ENCODE data around the gene NSRP1. TPM values are rescaled to one million over a fixed set of nuclear protein-coding genes. Genes with fewer than 3 reads are reported as not detected.
"Not testable (repeated sequence)": the region's sequence is repeated elsewhere in the genome, so short reads cannot be mapped to it uniquely, and the experiment has no call there.

Gene NSRP1
- total RNA-seq, 1 experiment from 2014 or later: 3.0 TPM

- DNase-seq: no peak
- Histone ChIP-seq H3K36me3 (replicated peaks; ENCODE audit: control insufficient read depth, insufficient read depth, low read length) (no peaks in the 10 kb centered on the region), H3K27me3 (ENCODE audit: control insufficient read depth, insufficient read depth, low read length) (peaks cover 4% of the 10 kb centered on the region; the same call in 1 of the 2 replicates), H3K4me3 (ENCODE audit: insufficient read depth, low read depth, low read length) (no peak overlapping the region)
Measured at GRCh38 chr17:30228011-30228410, 111.4 kb downstream of the NSRP1 start.

DNA sequence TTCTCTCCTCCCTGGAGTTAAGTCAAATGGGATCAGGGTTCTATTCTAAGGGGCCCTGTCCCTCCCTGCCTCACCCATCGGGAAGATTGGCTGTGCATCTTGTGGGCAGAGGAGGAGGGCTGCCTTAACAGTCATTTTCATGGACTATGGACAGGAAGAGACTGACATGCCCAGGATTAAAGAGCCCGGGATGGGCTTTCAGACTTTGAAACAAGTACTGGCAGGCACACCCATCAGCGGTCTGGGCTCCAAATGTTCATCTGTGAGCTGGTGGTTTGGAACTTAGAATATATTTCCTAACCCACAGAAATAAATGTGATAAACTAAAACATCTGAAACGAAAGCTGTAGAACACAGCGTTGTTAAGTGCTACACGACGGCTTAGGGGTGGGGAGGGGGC, 112.4 kb downstream of the NSRP1 start:
- H3K4me3 ChIP-seq (ENCODE audit: insufficient read depth, low read depth, low read length): no peak overlapping the region
- H3K36me3 ChIP-seq (replicated peaks; ENCODE audit: control insufficient read depth, insufficient read depth, low read length): no peaks in the 10 kb centered on the region
- H3K27me3 ChIP-seq (ENCODE audit: control insufficient read depth, insufficient read depth, low read length): peaks cover 12% of the 10 kb centered on the region
- DNase-seq: no peak

- not testable (repeated sequence) for H3K4me3 ChIP-seq (ENCODE audit: insufficient read depth, low read depth, low read length); DNase-seq; H3K36me3 ChIP-seq (replicated peaks; ENCODE audit: control insufficient read depth, insufficient read depth, low read length)
- H3K27me3 ChIP-seq (ENCODE audit: control insufficient read depth, insufficient read depth, low read length): peaks cover 22% of the 10 kb centered on the region
Measured at GRCh38 chr17:30230009-30230408, 113.4 kb downstream of the NSRP1 start.

DNA sequence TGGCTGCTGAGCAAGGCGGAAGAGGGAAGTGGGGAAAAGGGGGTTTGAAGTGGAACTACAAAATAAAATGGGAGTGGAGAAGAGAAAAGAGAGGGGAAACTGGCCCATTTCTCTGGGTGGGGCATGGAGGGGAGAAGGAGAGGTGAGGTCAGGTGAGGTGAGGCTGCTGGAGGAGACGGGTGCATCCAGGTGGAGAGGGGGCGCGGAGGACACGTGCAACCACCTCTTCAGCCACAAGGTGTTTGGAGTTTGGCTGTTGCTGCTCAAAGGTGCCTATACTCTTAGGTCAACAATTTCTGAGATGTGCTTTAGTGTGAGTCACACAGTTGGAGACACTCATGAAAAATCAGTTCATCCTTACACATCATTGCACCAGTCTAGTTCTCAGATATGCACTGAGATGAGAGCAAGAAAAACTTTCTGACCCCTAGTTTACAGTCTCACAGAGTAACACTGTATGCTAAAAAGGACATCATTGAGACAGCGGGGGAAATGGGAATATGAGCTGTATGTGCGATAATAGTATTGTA, 114.0 kb downstream of the NSRP1 start:
- H3K27me3 ChIP-seq (ENCODE audit: control insufficient read depth, insufficient read depth, low read length): peaks cover 29% of the 10 kb centered on the region
- no peak overlapping the region for H3K4me3 ChIP-seq (ENCODE audit: insufficient read depth, low read depth, low read length)
- peak; percentile 59 for DNase-seq
- H3K36me3 ChIP-seq (replicated peaks; ENCODE audit: control insufficient read depth, insufficient read depth, low read length): no peaks in the 10 kb centered on the region

DNA sequence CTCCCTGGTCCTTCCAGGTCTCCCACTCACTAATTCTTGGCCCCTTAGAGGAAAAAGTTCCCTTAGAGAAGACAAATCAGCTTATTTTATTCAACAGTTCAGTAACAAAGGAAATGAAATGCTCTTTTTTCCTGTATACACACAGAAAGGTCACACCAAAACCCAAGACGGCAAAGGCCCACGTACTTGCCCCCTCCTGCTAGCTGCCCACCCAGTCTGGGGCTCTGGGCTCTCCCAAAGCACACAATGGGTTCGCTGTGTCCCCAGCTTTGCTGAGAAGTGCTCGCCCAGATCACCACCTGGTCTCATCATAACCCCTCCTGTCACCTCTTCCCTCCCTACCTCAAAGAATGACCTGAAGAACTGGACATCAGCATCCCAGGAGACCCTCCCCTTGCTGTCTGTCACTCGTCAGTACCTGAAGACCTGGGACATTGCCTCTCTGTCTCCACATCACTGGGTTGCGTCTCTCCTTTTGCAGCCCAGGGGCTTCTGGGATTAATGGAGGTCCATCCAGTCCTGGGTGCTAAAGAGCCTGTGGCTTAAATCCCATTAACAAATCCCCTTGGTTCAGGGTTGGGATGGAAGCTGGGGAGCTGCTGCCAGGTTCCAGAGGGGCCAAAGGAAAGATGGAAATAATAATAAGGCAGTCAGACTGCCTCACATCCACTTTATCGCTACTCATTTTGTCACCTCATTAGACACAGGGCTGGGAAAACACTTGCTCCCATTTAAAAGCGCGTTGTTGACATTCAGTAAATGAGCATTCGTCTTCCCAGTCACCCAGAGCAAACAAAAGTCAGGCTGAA, 115.6 kb downstream of the NSRP1 start:
- peak; percentile 13 for DNase-seq
- Histone ChIP-seq H3K36me3 (replicated peaks; ENCODE audit: control insufficient read depth, insufficient read depth, low read length) (no peaks in the 10 kb centered on the region), H3K27me3 (ENCODE audit: control insufficient read depth, insufficient read depth, low read length) (peaks cover 42% of the 10 kb centered on the region), H3K4me3 (ENCODE audit: insufficient read depth, low read depth, low read length) (no peak overlapping the region)

GRCh38 chr17:30232824-30233427, 116.3 kb downstream of the NSRP1 start:
- peak; percentile 13 for DNase-seq
- Histone ChIP-seq H3K27me3 (ENCODE audit: control insufficient read depth, insufficient read depth, low read length) (peaks cover 49% of the 10 kb centered on the region), H3K36me3 (replicated peaks; ENCODE audit: control insufficient read depth, insufficient read depth, low read length) (no peaks in the 10 kb centered on the region)

GRCh38 chr17:30234296-30234695, 117.7 kb downstream of the NSRP1 start:
- Histone ChIP-seq H3K4me3 (ENCODE audit: insufficient read depth, low read depth, low read length) (no peak overlapping the region), H3K36me3 (replicated peaks; ENCODE audit: control insufficient read depth, insufficient read depth, low read length) (no peaks in the 10 kb centered on the region), H3K27me3 (ENCODE audit: control insufficient read depth, insufficient read depth, low read length) (peaks cover 57% of the 10 kb centered on the region)
- DNase-seq: peak; percentile 14

More at GRCh38 chr17:30232824-30233427, 116.3 kb downstream of the NSRP1 start:
- H3K4me3 ChIP-seq (ENCODE audit: insufficient read depth, low read depth, low read length): no peak overlapping the region

- Histone ChIP-seq H3K36me3 (replicated peaks; ENCODE audit: control insufficient read depth, insufficient read depth, low read length) (no peaks in the 10 kb centered on the region), H3K27me3 (ENCODE audit: control insufficient read depth, insufficient read depth, low read length) (peaks cover 57% of the 10 kb centered on the region), H3K4me3 (ENCODE audit: insufficient read depth, low read depth, low read length) (no peak overlapping the region)
- no peak for DNase-seq
Measured at GRCh38 chr17:30234964-30235363, 118.3 kb downstream of the NSRP1 start.

DNA sequence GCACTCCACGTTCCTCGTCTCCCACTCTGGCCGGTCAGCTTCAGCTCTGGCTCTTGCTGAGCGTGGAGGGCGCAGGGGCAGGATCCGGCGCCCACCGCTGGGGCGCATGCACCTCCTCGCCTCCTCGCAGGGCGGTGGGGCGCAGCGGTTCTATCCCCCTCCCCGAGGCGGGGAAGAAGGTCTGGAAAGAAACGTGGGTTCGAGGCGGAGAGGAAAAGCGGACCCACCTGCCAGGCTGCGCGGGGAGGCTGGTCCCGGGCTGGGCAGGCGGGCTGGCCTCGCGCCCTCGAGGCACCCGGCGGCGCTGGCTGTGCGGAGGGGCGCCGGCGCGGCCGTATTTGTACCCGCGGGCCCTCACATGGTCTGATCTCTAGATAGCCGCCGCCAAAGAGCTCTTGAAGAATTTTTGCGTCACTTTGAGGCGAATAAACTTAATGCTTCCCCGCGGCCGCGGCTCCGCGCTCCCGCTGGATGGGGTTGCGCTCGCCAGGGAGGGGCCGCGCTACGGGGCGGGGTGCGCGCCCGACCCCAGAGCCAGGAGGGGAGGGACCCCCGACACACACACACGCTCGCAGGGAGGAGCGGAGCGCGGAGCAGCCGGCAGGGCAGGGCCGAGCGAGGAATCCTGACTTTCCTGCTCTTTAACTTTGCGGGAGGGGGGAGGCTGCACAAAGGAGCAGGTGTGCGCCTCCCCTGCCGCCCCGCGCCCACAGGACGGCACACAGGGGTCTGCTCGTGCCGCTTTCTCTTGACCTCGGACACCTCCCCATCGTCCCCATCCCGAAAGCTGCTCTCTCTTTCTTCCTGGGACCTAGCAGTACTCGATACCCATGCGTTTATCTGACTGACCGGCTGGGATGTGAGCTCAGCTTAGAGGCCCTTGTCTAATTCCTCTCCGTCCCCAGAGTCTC, 119.0 kb downstream of the NSRP1 start, which contains the start of gene SLC6A4:
Gene SLC6A4 (minus strand): TSS at position 312 of the 911 bp plus-strand sequence. CDS start 13,739 bp downstream, outside the sequence.
- peak; percentile 86 for DNase-seq
- Histone ChIP-seq H3K36me3 (replicated peaks; ENCODE audit: control insufficient read depth, insufficient read depth, low read length) (no peaks in the 10 kb centered on the region), H3K4me3 (ENCODE audit: insufficient read depth, low read depth, low read length) (peak within 1 kb of the TSS; percentile 42), H3K27me3 (ENCODE audit: control insufficient read depth, insufficient read depth, low read length) (peaks cover 57% of the 10 kb centered on the region)

Other genes with a start within 250 kb of the NSRP1 start
- 5.5 and 8.0 TPM in 2 replicates for gene SSH2, start 186.6 kb upstream of the NSRP1 start, total RNA-seq (2014; rRNA removed; shearing (Covaris generic))
- gene EFCAB5, start 175.2 kb upstream of the NSRP1 start, total RNA-seq (2014; rRNA removed; shearing (Covaris generic)): not detected in 2 replicates
- gene SLC6A4, start 118.9 kb downstream of the NSRP1 start, total RNA-seq (2014; rRNA removed; shearing (Covaris generic)): not detected in 2 replicates
- gene BLMH, start 175.1 kb downstream of the NSRP1 start, total RNA-seq (2014; rRNA removed; shearing (Covaris generic)): 55.0 and 63.6 TPM in 2 replicates
- gene TMIGD1, start 217.2 kb downstream of the NSRP1 start, total RNA-seq (2014; rRNA removed; shearing (Covaris generic)): not detected in 2 replicates